ENCODE results near the gene CCDC124.
"Not testable (repeated sequence)": the region's sequence is repeated elsewhere in the genome, so short reads cannot be mapped to it uniquely, and the experiment has no call there.

The CCDC124 gene, protein sequence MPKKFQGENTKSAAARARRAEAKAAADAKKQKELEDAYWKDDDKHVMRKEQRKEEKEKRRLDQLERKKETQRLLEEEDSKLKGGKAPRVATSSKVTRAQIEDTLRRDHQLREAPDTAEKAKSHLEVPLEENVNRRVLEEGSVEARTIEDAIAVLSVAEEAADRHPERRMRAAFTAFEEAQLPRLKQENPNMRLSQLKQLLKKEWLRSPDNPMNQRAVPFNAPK

DNA sequence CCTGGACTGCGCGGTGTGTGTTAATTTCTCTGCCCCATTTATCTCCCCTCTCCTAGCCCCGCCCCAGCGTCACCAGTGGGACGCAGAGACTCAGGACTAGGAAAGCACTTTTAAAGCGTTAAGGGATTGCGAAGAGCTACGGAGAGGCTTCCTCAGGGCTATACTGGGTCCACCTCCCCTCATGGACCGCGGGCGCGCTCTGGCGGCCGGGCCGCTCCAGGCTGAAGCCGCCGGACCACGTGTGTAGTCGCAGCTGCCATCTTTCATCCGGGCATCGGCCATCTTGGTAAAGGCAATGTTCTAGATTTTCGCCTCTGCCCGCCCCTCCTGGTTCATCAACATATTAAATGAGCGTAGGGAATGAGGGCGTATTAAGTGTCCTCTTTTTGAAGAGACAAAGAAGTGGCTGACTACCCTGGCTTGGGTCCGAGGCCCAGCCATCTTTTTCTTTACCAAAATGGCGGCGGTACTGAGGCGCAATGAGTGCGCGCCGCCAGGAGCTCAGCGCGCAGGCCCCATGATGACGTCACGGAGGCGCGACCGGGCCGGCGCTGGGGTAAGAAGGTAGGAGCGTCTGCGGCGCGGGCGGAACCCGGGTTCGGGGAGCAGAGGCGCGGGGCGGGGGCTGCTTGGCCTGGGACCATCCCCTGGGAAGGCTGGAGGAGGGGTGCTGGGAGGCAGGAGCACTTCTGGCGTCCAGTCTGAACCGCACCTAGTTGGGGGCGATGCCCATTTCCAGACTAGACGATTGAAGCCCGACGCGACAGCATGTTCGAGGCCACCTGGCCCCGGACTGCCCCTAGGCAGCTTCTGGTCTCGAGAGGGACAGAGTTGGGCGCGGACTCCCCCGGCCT is at the start of gene CCDC124:
Gene CCDC124 (plus strand): TSS at position 531 of the 854 bp plus-strand sequence. CDS start 3,406 bp downstream, outside the sequence.
- peak; percentile 77 for DNase-seq (ENCODE audit: extremely low read depth, low read depth)
- H3K4me3 ChIP-seq (replicated peaks; ENCODE audit: low read depth, low read length): peak within 1 kb of the TSS; percentile 99
- TF ChIP-seq, protein P1, sequence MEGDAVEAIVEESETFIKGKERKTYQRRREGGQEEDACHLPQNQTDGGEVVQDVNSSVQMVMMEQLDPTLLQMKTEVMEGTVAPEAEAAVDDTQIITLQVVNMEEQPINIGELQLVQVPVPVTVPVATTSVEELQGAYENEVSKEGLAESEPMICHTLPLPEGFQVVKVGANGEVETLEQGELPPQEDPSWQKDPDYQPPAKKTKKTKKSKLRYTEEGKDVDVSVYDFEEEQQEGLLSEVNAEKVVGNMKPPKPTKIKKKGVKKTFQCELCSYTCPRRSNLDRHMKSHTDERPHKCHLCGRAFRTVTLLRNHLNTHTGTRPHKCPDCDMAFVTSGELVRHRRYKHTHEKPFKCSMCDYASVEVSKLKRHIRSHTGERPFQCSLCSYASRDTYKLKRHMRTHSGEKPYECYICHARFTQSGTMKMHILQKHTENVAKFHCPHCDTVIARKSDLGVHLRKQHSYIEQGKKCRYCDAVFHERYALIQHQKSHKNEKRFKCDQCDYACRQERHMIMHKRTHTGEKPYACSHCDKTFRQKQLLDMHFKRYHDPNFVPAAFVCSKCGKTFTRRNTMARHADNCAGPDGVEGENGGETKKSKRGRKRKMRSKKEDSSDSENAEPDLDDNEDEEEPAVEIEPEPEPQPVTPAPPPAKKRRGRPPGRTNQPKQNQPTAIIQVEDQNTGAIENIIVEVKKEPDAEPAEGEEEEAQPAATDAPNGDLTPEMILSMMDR (IDR thresholded peaks at IDR 0.05; ENCODE audit: low read depth, low read length, missing control alignments): peak; percentile 95

DNA sequence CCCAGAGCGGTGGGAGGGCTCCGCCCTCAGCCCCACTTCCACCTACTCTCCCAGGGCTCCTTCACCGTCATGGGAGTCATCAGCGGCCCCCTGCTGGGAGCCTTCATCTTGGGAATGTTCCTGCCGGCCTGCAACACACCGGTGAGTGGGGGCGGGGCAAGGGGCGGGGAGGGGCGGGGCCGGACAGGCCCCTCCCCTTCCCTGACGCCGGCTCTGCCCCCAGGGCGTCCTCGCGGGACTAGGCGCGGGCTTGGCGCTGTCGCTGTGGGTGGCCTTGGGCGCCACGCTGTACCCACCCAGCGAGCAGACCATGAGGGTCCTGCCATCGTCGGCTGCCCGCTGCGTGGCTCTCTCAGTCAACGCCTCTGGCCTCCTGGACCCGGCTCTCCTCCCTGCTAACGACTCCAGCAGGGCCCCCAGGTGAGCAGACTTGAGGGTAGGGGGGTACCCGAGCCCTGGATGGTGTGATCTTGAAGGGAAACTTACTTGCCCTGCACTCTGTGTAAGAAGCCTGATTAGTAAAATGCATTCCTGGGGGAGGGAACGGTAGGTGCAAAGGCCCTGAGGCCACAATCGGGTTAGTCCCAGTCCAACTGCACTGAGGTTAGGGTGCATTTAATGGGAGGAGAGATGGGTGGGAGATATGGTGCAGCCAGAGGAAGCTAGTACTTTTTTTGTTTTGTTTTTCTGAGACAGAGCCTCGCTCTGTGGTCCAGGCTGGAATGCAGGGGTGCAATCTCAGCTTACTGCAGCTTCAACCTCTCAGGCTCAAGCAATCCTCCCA is 49.0 kb upstream of the CCDC124 start:
- TF ChIP-seq, protein P1 (IDR thresholded peaks at IDR 0.05; ENCODE audit: low read depth, low read length, missing control alignments): no peak
- no peak overlapping the region for H3K4me3 ChIP-seq (replicated peaks; ENCODE audit: low read depth, low read length)
- DNase-seq (ENCODE audit: extremely low read depth, low read depth): no peak

DNA sequence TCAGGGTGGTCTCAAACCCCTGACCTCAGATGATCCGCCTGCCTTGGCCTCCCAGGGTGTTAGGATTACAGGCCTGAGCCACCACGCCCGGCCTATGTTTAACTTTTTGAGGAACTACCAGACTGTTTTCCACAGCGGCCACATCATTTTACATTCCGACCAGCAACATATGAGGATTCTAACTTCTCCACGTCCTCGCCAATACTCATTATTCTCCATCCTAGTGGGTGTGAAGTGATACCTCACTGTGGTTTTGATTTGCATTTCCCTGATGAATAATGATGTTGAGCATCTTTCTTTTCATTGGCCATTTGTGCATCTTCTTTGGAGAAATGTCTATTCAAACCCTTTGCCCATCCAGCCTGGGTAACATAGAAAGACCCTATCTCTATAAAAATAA is 46.3 kb upstream of the CCDC124 start:
- H3K4me3 ChIP-seq (replicated peaks; ENCODE audit: low read depth, low read length): no peak overlapping the region
- no peak for DNase-seq (ENCODE audit: extremely low read depth, low read depth)
- TF ChIP-seq, protein P1 (IDR thresholded peaks at IDR 0.05; ENCODE audit: low read depth, low read length, missing control alignments): no peak

DNA sequence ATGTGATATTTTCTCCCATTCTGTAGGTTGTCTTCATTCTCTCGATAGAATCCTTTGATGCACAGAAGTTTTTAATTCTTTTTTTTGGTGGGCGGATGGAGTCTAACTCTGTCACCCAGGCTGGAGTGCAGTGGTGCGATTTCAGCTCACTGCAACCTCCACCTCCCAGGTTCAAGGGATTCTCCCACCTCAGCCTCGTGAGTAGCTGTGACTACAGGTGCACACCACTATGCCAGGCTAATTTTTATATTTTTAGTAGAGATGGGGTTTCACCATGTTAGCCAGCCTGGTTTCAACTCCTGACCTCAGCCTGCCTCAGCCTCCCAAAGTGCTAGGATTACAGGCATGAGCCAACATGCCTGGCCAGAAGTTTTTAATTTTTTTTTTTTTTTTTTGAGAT is 45.6 kb upstream of the CCDC124 start:
- H3K4me3 ChIP-seq (replicated peaks; ENCODE audit: low read depth, low read length); DNase-seq (ENCODE audit: extremely low read depth, low read depth): not testable (repeated sequence)

DNA sequence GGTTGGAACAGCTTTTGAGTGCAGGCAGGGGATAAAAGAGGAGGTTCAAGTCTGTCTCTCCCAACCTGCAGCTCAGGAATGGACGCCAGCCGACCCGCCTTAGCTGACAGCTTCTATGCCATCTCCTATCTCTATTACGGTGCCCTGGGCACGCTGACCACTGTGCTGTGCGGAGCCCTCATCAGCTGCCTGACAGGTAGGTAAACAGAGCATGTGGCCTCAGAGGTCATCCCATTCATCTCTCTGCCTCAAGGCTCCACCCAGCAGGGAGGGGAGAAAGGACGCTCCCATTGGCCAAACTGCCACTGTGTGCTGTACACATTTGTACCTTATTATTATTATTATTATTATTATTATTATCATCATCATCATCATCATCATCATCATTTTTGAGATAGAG is 44.6 kb upstream of the CCDC124 start:
- TF ChIP-seq, protein P1 (IDR thresholded peaks at IDR 0.05; ENCODE audit: low read depth, low read length, missing control alignments): no peak
- no peak overlapping the region for H3K4me3 ChIP-seq (replicated peaks; ENCODE audit: low read depth, low read length)
- DNase-seq (ENCODE audit: extremely low read depth, low read depth): no peak

DNA sequence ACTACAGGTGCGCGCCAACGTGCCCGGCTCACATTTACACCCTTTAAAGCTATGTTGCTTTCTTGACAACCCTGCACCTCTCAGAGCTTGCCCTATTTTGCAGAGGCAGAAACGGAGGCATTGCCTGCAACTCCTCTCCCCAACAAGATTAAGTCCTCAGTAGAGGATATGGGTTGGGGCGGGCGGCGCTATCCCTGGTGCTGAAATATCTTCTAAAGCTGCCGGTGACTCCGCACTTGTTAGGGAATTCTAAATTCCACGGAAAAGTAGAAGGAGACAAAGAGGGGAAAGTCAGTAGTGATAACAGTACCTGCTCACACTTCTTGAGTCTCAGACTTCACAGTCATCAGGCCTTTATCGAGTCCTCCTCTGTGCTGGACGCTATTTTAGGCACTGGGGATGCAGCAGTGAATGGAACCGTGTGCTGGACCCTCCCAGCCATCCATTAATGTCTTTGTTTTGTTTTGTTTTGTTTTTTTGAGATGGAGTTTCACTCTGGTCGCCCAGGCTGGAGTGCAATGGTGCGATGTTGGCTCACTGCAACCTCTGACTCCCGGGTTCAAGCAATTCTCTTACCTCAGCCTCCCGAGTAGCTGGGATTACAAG is 43.1 kb upstream of the CCDC124 start:
- no peak overlapping the region for H3K4me3 ChIP-seq (replicated peaks; ENCODE audit: low read depth, low read length)
- no peak for DNase-seq (ENCODE audit: extremely low read depth, low read depth)

More for the DNA sequence above, 43.1 kb upstream of the CCDC124 start:
- TF ChIP-seq, protein P1 (IDR thresholded peaks at IDR 0.05; ENCODE audit: low read depth, low read length, missing control alignments): no peak
